K562 (cell line): ENCODE data around the gene MAN1A1. TPM values are rescaled to one million over a fixed set of nuclear protein-coding genes. Genes with fewer than 3 reads are reported as not detected.

ENCODE experiments used
- ATAC-seq: fragments of 200-7000 bp; cut with Tn5 transposase; 3 replicates; pipeline ENCODE4 v1.9.1; 2020; ENCODE audit warnings: moderate library complexity
- BruUV-seq: library from RNA; stranded (reverse); fragments of 400-500 nt; replicated peaks from 2 replicates; lab custom pipeline; 2021; lab: Mats Ljungman, UMichigan
- CTCF ChIA-PET: fragments of 300-600 bp; formaldehyde crosslinking; extraction: SDS; loops from one replicate; lab custom pipeline; 2021; ENCODE audit warnings: low intra/inter-chr PET ratio; lab: Yijun Ruan, JAX
- POLR2A ChIA-PET: fragments of 300-600, 350-650 bp; sonication (Branson Sonifier 250); formaldehyde crosslinking; extraction: SDS; loops from one replicate; lab custom pipeline; 2021; ENCODE audit warnings: antibody characterized with exemption, inconsistent platforms; lab: Yijun Ruan, JAX
- DNase-seq, 4 experiments: peaks; one replicate each; pipeline versions ENCODE4 v3.0.0 to v3.0.0-alpha.2; 2011 to 2018; ENCODE audit warnings: low spot score in 3 of 4, mixed read lengths in 3 of 4; ENCODE audit errors: extremely low read depth in 1 of 4
- FAIRE-seq: peaks from 2 replicates; lab custom pipeline; 2011; peaks lifted over from hg19 to GRCh38; lab: Jason Lieb, UNC
- H2AFZ ChIP-seq: 2 replicates; pipeline ENCODE4 v1.6.0; 2011; ENCODE audit warnings: low read depth, low read length, control low read depth, inconsistent platforms
- H3K27ac ChIP-seq: fragments of 200-600 bp; 3 replicates; pipeline ENCODE4 v1.8.0; 2011; ENCODE audit warnings: low read depth, mild to moderate bottlenecking, control low read depth, inconsistent platforms, low read length, moderate library complexity, mixed read lengths; ENCODE audit errors: extremely low read depth
- H3K27me3 ChIP-seq, 2 experiments: fragments of 300-600 bp in 1 of 2; 2 replicates in 1 of 2; 3 replicates in 1 of 2; pipeline versions ENCODE4 v1.6.0 to v1.8.0; 2011; ENCODE audit warnings: inconsistent platforms in 2 of 2, low read length in 2 of 2, mild to moderate bottlenecking in 1 of 2, mixed read lengths in 1 of 2, moderate library complexity in 1 of 2; ENCODE audit not compliant: control insufficient read depth in 2 of 2, insufficient read depth in 2 of 2
- H3K36me3 ChIP-seq: fragments of 300-600 bp; 3 replicates; pipeline ENCODE4 v1.8.0; 2011; ENCODE audit warnings: mild to moderate bottlenecking, low read length, inconsistent platforms; ENCODE audit not compliant: control insufficient read depth, insufficient read depth
- H3K4me1 ChIP-seq, 2 experiments: fragments of 200-600 bp in 1 of 2; replicated peaks in 1 of 2; 2 replicates in 1 of 2; 3 replicates in 1 of 2; pipeline versions ENCODE4 v1.5.1 to v1.8.0; 2011; ENCODE audit warnings: inconsistent platforms in 2 of 2, low read length in 2 of 2, mild to moderate bottlenecking in 1 of 2, mixed read lengths in 1 of 2, moderate library complexity in 1 of 2; ENCODE audit not compliant: control insufficient read depth in 2 of 2, insufficient read depth in 2 of 2
- H3K4me2 ChIP-seq: 2 replicates; pipeline ENCODE4 v1.6.1; 2011; ENCODE audit warnings: low read length, control low read depth, inconsistent platforms, mixed read lengths; ENCODE audit not compliant: insufficient read depth
- H3K4me3 ChIP-seq: fragments of 200-600 bp; sonication (generic), shearing (Covaris generic); 2 replicates; pipeline ENCODE4 v1.5.1; 2016; ENCODE audit warnings: control low read depth, inconsistent platforms
- H3K79me2 ChIP-seq: fragments of 200-600 bp; 3 replicates; pipeline ENCODE4 v1.8.0; 2011; ENCODE audit warnings: low read length, inconsistent platforms; ENCODE audit not compliant: control insufficient read depth, insufficient read depth
- H3K9ac ChIP-seq, 2 experiments: 2 replicates each; pipeline versions ENCODE4 v1.6.0 to v1.6.1; 2011; ENCODE audit warnings: low read depth in 2 of 2, low read length in 2 of 2, control low read depth in 1 of 2, inconsistent platforms in 1 of 2, mild to moderate bottlenecking in 1 of 2, mixed read lengths in 1 of 2; ENCODE audit not compliant: insufficient read depth in 1 of 2
- H3K9me1 ChIP-seq: one replicate; pipeline ENCODE4 v1.6.0; 2011; ENCODE audit warnings: inconsistent platforms, mild to moderate bottlenecking, low read length, moderate library complexity; ENCODE audit not compliant: control insufficient read depth, insufficient read depth
- H3K9me3 ChIP-seq: replicated peaks from 2 replicates; pipeline ENCODE4 v1.5.1; 2011; ENCODE audit warnings: low read depth, low read length, inconsistent platforms; ENCODE audit not compliant: control insufficient read depth, insufficient read depth
- H4K20me1 ChIP-seq: replicated peaks from 2 replicates; pipeline ENCODE4 v1.6.1; 2011; ENCODE audit warnings: low read length, inconsistent platforms, mixed read lengths; ENCODE audit not compliant: control insufficient read depth, insufficient read depth
- FOSL1 ChIP-seq: fragments of 200-800 bp; sonication (Bioruptor generic); conservative IDR thresholded peaks from 2 replicates; pipeline ENCODE4 v1.6.1; 2016; ENCODE audit warnings: missing genetic modification characterization, missing compliant biosample characterization
- GMEB1 ChIP-seq: fragments of 250-450 bp; sonication (Bioruptor Pico); IDR thresholded peaks from 2 replicates; pipeline ENCODE4 v1.4.0; 2020; ENCODE audit warnings: mild to moderate bottlenecking
- ILF3 ChIP-seq: fragments of 450-650 bp; IDR thresholded peaks from 2 replicates; pipeline ENCODE4 v1.6.1; 2018; ENCODE audit warnings: antibody characterized with exemption, mild to moderate bottlenecking, moderate library complexity, borderline replicate concordance
- POLR2H ChIP-seq: IDR thresholded peaks from 2 replicates; pipeline ENCODE4 v1.6.1; 2016; ENCODE audit warnings: missing genetic modification characterization, low read depth, mild to moderate bottlenecking, control low read depth, missing compliant biosample characterization, moderate library complexity
- REST ChIP-seq, 2 experiments: fragments of 450-650 bp; formaldehyde crosslinking in 1 of 2; IDR thresholded peaks; 2 replicates each; pipeline versions ENCODE4 v1.4.0 to v1.6.1; 2014 to 2020; ENCODE audit warnings: mild to moderate bottlenecking in 2 of 2, borderline replicate concordance in 1 of 2, low read depth in 1 of 2
- WGBS: fragments of 100-300 bp; shearing (Covaris generic); methylation state at CpG from one replicate; pipeline ENCODE4 v1.1.6; 2016; ENCODE audit warnings: low coverage, mixed read lengths; ENCODE audit not compliant: insufficient coverage; ENCODE audit errors: missing lambda C conversion rate; 5-methylcytosine and 5-hydroxymethylcytosine counted together
- in situ Hi-C: fragments of 300-500 bp; cut with MboI; formaldehyde crosslinking; loops from 4 replicates; pipeline ENCODE4 v1.15.0; 2018; ENCODE audit warnings: inconsistent platforms, mixed read lengths
- intact Hi-C: fragments of 100-400 bp; cut with micrococcal nuclease; formaldehyde crosslinking; loops from 2 replicates; pipeline ENCODE4 v1.14.2; 2022
- polyA plus RNA-seq, 8 experiments: library from polyadenylated mRNA; depleted of rRNA in 4 of 8; stranded (reverse) in 5 of 8; unstranded in 3 of 8; fragments of >200 nt; fragmentation: Nextera tagmentation in 2 of 8; fragmentation: Illumina TruSeq in 1 of 8; extraction: Ambion mirVana in 2 of 8; extraction: Trizol in 1 of 8; gene quantifications; 2 replicates each; pipeline versions ENCODE4 v1.2.1 to v1.2.3, GENCODE V29; 2011 to 2014; ENCODE audit warnings: inconsistent platforms in 1 of 8, missing spikeins in 1 of 8
- total RNA-seq, 7 experiments: library from RNA; depleted of rRNA in 6 of 7; stranded (reverse); fragments of >200 nt in 6 of 7; fragmentation: Illumina TruSeq in 2 of 7; extraction: Trizol in 2 of 7; gene quantifications; 2 replicates each; pipeline versions ENCODE4 v1.2.1 to v1.2.3, GENCODE V29; 2011 to 2021; ENCODE audit warnings: low replicate concordance in 1 of 7

The MAN1A1 gene
- total and polyA plus RNA-seq, 9 of the 15 experiments (the other 6 are each of a cell fraction or from before 2014, with no cell fraction given) = 24.5 to 78.4 (median 59.7) TPM

DNA sequence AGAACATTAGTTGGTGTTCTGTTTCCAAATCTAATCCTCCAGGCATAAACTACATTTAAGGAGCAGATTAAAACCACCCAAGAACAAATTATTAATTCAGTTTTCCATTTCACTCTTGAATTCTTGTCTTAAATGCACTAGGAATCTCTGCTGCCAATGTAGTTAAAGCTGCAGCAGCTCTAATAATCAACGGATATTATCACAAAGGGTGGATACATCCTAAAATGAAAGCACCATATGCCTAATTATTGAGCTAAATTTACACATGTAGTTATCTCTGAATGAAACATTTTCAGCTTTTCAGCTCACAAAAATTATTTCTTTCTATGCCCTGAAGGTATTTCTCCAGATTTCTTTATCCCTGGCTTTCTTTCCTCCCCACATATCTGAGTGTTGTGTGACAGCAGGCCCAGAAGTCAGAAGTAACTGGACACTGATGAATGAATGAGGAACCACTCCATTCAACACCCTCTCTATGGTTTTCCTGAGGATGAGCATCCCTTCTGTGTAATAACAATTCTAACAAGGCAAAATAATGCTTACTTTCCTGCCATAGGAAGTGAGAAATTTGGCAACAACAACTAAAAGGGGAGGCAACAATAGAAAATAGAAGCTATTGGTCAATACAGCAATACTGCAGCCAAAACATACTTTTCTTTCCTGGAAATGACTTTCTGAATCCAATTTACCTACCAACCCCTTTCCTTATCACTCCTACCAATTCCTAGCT lies 14.9 kb downstream of the MAN1A1 start:
- no peaks in the 10 kb centered on the region for H3K27me3 ChIP-seq
- peaks cover 88% of the 10 kb centered on the region for H3K36me3 ChIP-seq
- peaks cover 3 to 50% of the 10 kb centered on the region in 2 experiments; a peak in 4 of 5 replicates for H3K4me1 ChIP-seq
- DNase-seq = no peak
- peaks cover 17% of the 10 kb centered on the region for H4K20me1 ChIP-seq
- BruUV-seq = no TSS peak
- no peak overlapping the region for H3K4me2 ChIP-seq
- CTCF ChIA-PET = no interaction called here
- no peak overlapping the region for H3K4me3 ChIP-seq
- 20% methylated on average over 1 of the region's 1 CpG for WGBS
- intact Hi-C loops = no loop called here
- no peak overlapping the region for H3K27ac ChIP-seq
- 0 out of 2 replicates have a peak, but pooled peaks have one; percentile 14 for TF ChIP-seq POLR2H (tag)
- no peak for TF ChIP-seq FOSL1
- TF ChIP-seq GMEB1 (CRISPR knock-in tag) = no peak
- TF ChIP-seq ILF3 = no peak
- no peak for TF ChIP-seq REST (IDR thresholded peaks at IDR 0.05; ENCODE audit: borderline replicate concordance)
- no peak for TF ChIP-seq REST (CRISPR knock-in tag; IDR thresholded peaks at IDR 0.05; ENCODE audit: low read depth)
- H3K79me2 ChIP-seq = peaks cover 97% of the 10 kb centered on the region
- no peaks in the 10 kb centered on the region for H3K9me1 ChIP-seq
- in situ Hi-C loops = no loop called here
- H3K9me3 ChIP-seq = no peaks in the 10 kb centered on the region
- peak; percentile 24; the same call in 1 of the 3 replicates for ATAC-seq
- no peak overlapping the region for H2AFZ ChIP-seq
- no peak overlapping the region for H3K9ac ChIP-seq
- no peak for FAIRE-seq
- POLR2A ChIA-PET = interaction anchor here (0.7 to 1.7 kb wide), 6 partner anchors 8 to 1409 kb away, joined by 3 to 9 read pairs (median 4); no protein-coding TSS in a partner anchor
